22Rv1 (cell line): ENCODE results near the gene PLA1A.

Source experiments
- ZFX ChIP-seq: fragments of 450-650 bp; IDR thresholded peaks from 2 replicates; pipeline ENCODE4 v1.6.1; 2017; ENCODE audit warnings: antibody characterized with exemption, borderline replicate concordance
- TF ChIP-seq, protein P1 (sequence below): fragments of 450-650 bp; IDR thresholded peaks from 2 replicates; pipeline ENCODE4 v1.5.1; 2017; ENCODE audit warnings: mild to moderate bottlenecking

DNA sequence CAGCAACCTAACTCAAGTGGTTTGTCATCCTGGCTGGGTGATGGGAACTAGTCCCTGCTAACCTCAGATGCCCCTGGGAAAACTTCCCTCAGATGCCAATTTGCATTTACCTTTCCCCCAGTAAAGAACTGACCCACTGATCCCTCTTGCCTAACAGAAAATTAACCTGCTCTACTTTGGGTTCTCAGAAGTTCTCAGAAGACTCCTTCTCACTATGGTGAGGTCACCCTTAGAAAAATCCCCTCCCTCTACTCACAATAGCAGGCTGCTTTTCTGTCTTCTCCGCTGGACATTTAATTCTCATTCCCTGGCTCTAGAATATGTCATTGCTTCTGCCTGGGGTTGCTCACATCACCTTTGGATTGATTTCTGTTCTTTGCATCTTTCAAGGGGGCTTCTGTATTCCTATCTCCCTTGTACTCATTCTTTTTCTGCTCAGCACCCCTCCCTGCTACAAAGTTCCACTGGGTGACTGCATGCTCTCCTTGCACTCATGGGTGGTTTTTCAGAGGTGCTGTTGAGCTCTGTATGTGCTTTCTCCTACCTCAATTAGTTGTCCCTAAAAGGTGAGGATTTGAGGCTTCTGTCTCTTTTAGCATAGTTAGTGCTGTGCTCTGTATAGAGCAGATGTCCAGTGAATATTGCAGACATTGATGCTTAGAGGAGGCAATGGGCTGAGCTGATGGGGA lies 869 bp downstream of the PLA1A start:
- TF ChIP-seq, protein P1, sequence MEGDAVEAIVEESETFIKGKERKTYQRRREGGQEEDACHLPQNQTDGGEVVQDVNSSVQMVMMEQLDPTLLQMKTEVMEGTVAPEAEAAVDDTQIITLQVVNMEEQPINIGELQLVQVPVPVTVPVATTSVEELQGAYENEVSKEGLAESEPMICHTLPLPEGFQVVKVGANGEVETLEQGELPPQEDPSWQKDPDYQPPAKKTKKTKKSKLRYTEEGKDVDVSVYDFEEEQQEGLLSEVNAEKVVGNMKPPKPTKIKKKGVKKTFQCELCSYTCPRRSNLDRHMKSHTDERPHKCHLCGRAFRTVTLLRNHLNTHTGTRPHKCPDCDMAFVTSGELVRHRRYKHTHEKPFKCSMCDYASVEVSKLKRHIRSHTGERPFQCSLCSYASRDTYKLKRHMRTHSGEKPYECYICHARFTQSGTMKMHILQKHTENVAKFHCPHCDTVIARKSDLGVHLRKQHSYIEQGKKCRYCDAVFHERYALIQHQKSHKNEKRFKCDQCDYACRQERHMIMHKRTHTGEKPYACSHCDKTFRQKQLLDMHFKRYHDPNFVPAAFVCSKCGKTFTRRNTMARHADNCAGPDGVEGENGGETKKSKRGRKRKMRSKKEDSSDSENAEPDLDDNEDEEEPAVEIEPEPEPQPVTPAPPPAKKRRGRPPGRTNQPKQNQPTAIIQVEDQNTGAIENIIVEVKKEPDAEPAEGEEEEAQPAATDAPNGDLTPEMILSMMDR: no peak
- no peak for TF ChIP-seq ZFX
